Type B pancreatic cell (in vitro differentiated cells): ENCODE data around the gene VAV1. TPM values are rescaled to one million over a fixed set of nuclear protein-coding genes. Genes with fewer than 3 reads are reported as not detected.

Experiments
- DNase-seq: peaks from one replicate; pipeline ENCODE4 v3.0.0; 2021; ENCODE audit warnings: mixed read lengths; ENCODE audit not compliant: unreplicated experiment; ENCODE audit errors: extremely low spot score
- H3K27ac Mint-ChIP-seq: 2 replicates; pipeline ENCODE4 v1.8.0; 2021; ENCODE audit warnings: mild to moderate bottlenecking, mixed read lengths
- H3K27me3 Mint-ChIP-seq: 2 replicates; pipeline ENCODE4 v1.8.0; 2021; ENCODE audit warnings: mixed read lengths
- H3K36me3 Mint-ChIP-seq: 2 replicates; pipeline ENCODE4 v1.8.0; 2021; ENCODE audit warnings: mixed read lengths
- H3K4me1 Mint-ChIP-seq: one replicate; pipeline ENCODE4 v1.8.0; 2021; ENCODE audit warnings: mixed read lengths; ENCODE audit not compliant: unreplicated experiment
- H3K4me3 Mint-ChIP-seq: 2 replicates; pipeline ENCODE4 v1.8.0; 2021; ENCODE audit warnings: mild to moderate bottlenecking, mixed read lengths
- H3K9me3 Mint-ChIP-seq: 2 replicates; pipeline ENCODE4 v1.8.0; 2021; ENCODE audit warnings: mixed read lengths
- CTCF ChIP-seq: fragments of 200-600 bp; sonication (generic); conservative IDR thresholded peaks from 2 replicates; pipeline ENCODE4 v1.5.0; 2021; ENCODE audit warnings: antibody characterized with exemption, mild to moderate bottlenecking
- microRNA-seq: library from miRNA; unstranded; fragments of <30 nt; microRNA quantifications from one replicate; pipeline ENCODE4, GENCODE V29; 2020
- total RNA-seq: library from RNA; stranded (reverse); gene quantifications from 2 replicates; pipeline ENCODE4 v1.2.1, GENCODE V29; 2021; ENCODE audit warnings: low replicate concordance

VAV1 gene
- total RNA-seq, 1 donor from 2014 or later, result not detected

DNA sequence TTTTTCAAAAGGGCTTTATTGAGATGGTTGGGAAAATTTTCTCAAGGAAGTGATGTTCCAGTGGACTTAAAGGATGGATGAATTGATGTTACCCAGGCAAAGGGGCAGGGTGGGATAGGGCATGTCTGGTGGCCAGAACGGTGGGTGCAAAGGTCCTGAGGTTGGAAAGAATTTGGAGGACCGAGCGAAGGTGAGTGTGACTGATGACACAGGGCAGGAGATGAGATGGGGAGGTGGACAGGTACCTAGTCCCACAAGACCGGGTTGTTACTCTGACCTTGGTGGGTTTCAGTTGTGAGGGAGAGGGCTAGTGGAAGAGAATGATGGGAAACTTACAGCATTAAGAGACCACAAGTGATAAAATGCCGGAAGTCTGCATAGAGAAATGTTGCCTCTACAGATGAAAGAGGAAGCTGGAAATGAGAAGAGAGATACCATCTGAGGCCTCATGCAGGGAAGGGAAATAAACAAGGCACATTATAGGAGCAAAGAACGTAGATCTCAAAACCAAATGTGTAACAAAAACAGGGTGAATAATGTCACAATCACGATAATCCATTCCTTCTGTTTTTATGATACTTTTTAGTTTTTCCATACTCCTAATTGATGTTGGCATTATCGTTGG lies 119.4 kb downstream of the VAV1 start:
- TF ChIP-seq CTCF, result no peak
- H3K9me3 Mint-ChIP-seq, result peaks cover 14% of the 10 kb centered on the region
- no peak for DNase-seq
- H3K4me3 Mint-ChIP-seq, result no peak overlapping the region
- no peaks in the 10 kb centered on the region for H3K27me3 Mint-ChIP-seq
- no peaks in the 10 kb centered on the region for H3K4me1 Mint-ChIP-seq
- no peak overlapping the region for H3K27ac Mint-ChIP-seq
- H3K36me3 Mint-ChIP-seq, result no peaks in the 10 kb centered on the region

- peaks cover 13% of the 10 kb centered on the region for H3K9me3 Mint-ChIP-seq
- H3K36me3 Mint-ChIP-seq, result no peaks in the 10 kb centered on the region
- H3K27me3 Mint-ChIP-seq, result no peaks in the 10 kb centered on the region
- no peaks in the 10 kb centered on the region for H3K4me1 Mint-ChIP-seq
- TF ChIP-seq CTCF, result no peak
- no peak overlapping the region for H3K4me3 Mint-ChIP-seq
- no peak for DNase-seq
- H3K27ac Mint-ChIP-seq, result no peak overlapping the region
These were observed 121.8 kb downstream of the VAV1 start for GRCh38 chr19:6894313-6894712.

GRCh38 chr19:6903446-6903845 lies 130.9 kb downstream of the VAV1 start:
- Mint-ChIP-seq H3K36me3 (no peaks in the 10 kb centered on the region), H3K9me3 (peaks cover 18% of the 10 kb centered on the region), H3K27ac (no peak overlapping the region), H3K4me3 (no peak overlapping the region), H3K27me3 (no peaks in the 10 kb centered on the region), H3K4me1 (no peaks in the 10 kb centered on the region)
- no peak for TF ChIP-seq CTCF
- DNase-seq, result no peak

GRCh38 chr19:6906559-6907060 lies 134.1 kb downstream of the VAV1 start:
- peaks cover 15% of the 10 kb centered on the region for H3K9me3 Mint-ChIP-seq
- no peaks in the 10 kb centered on the region for H3K27me3 Mint-ChIP-seq
- H3K4me3 Mint-ChIP-seq, result no peak overlapping the region
- DNase-seq, result no peak
- H3K36me3 Mint-ChIP-seq, result no peaks in the 10 kb centered on the region
- no peaks in the 10 kb centered on the region for H3K4me1 Mint-ChIP-seq
- TF ChIP-seq CTCF, result no peak
- no peak overlapping the region for H3K27ac Mint-ChIP-seq

Small RNA genes lying within 50 kb of the gene (microRNA-seq; reads per million reads assigned to microRNA genes)
- gene MIR6791, result not detected

Other genes with a start within 250 kb of the VAV1 start
- gene TNFSF9, start 241.7 kb upstream of the VAV1 start, total RNA-seq, result 1.3 and 3.4 TPM in 2 replicates
- gene CD70, start 181.6 kb upstream of the VAV1 start, total RNA-seq, result 0.74 and 1.0 TPM in 2 replicates
- gene TNFSF14, start 102.5 kb upstream of the VAV1 start, total RNA-seq, result not detected in 2 replicates
- gene C3, start 52.1 kb upstream of the VAV1 start, total RNA-seq, result 8.2 and 14.2 TPM in 2 replicates
- 55.4 and 56.1 TPM in 2 replicates for gene GPR108, start 35.1 kb upstream of the VAV1 start, total RNA-seq
- 35.1 and 42.3 TPM in 2 replicates for gene TRIP10, start 33.0 kb upstream of the VAV1 start, total RNA-seq
- 17.4 and 47.5 TPM in 2 replicates for gene SH2D3A, start 5.3 kb upstream of the VAV1 start, total RNA-seq
- gene ADGRE1, start 114.9 kb downstream of the VAV1 start, total RNA-seq, result not detected in 2 replicates
- not detected in 2 replicates for gene MBD3L2B, start 248.7 kb downstream of the VAV1 start, total RNA-seq